K562 (cell line): Measurements from ENCODE around the gene PRDM16.

ENCODE experiments used
- CTCF ChIP-seq, 3 experiments: IDR thresholded peaks in 2 of 3; conservative IDR thresholded peaks in 1 of 3; 2 replicates each; pipeline ENCODE4 v1.5.1; 2011 to 2012; ENCODE audit warnings: low read length in 3 of 3, mild to moderate bottlenecking in 3 of 3, control low read depth in 2 of 3, improper control_type of control experiment in 1 of 3, inconsistent platforms in 1 of 3, low read depth in 1 of 3, mixed read lengths in 1 of 3, moderate library complexity in 1 of 3; ENCODE audit not compliant: insufficient read depth in 2 of 3
- DMBX1 ChIP-seq: fragments of 250-450 bp; sonication (Bioruptor Pico); IDR thresholded peaks from 2 replicates; pipeline ENCODE4 v1.8.0; 2022; ENCODE audit warnings: inconsistent platforms, mild to moderate bottlenecking, moderate library complexity, borderline replicate concordance
- ESRRA ChIP-seq: fragments of 450-650 bp; IDR thresholded peaks from 2 replicates; pipeline ENCODE4 v1.6.1; 2014; ENCODE audit warnings: low read depth, mild to moderate bottlenecking, moderate library complexity, borderline replicate concordance
- FOS ChIP-seq: IDR thresholded peaks from 3 replicates; pipeline ENCODE4 v1.6.1; 2011; ENCODE audit not compliant: insufficient read length; ENCODE audit errors: extremely low read depth
- FOXK1 ChIP-seq: sonication (generic); formaldehyde crosslinking; IDR thresholded peaks from 2 replicates; pipeline ENCODE4 v1.8.0; 2022; ENCODE audit warnings: missing genetic modification reagents, mild to moderate bottlenecking, borderline replicate concordance
- JUND ChIP-seq, 2 experiments: IDR thresholded peaks; 2 replicates in 1 of 2; 3 replicates in 1 of 2; pipeline ENCODE4 v1.6.1; 2011; ENCODE audit warnings: borderline replicate concordance in 2 of 2, low read depth in 2 of 2, low read length in 2 of 2, improper control_type of control experiment in 1 of 2, missing biosample characterization in 1 of 2, missing genetic modification characterization in 1 of 2, missing genetic modification reagents in 1 of 2
- POLR2A ChIP-seq: fragments of 450-650 bp; conservative IDR thresholded peaks from 2 replicates; pipeline ENCODE4 v1.6.1; 2016
- SETDB1 ChIP-seq: IDR thresholded peaks from one replicate; pipeline ENCODE4 v1.6.1; 2012; ENCODE audit warnings: low read length, control low read depth, inconsistent platforms
- ZFX ChIP-seq: sonication (generic); formaldehyde crosslinking; IDR thresholded peaks from 2 replicates; pipeline ENCODE4 v1.8.0; 2022; ENCODE audit warnings: mild to moderate bottlenecking, missing genetic modification reagents, moderate library complexity

DNA sequence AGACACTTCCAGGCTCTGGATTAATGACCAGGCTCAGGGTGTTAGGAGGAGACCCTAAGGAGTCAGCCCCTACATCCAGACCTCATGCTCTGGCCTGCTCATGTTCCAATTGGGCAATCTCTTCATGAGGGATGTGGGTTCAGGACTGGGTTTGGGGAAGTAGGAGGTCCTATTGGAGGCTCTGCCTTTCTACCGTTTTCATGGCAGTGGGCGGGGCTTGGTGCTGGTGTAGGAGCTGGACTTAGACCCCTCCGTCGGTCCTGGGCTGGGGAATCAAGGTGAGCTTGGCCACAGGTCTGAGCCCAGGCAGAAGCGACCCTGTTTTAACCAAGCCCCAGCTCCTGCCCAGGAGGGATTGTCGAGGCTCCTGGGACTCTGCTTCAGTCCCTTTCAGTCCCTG is 123.4 kb downstream of the PRDM16 start:
- no peak for TF ChIP-seq FOS
- TF ChIP-seq ESRRA, result no peak
- no peak for TF ChIP-seq SETDB1
- TF ChIP-seq POLR2A, result no peak
- no peak for TF ChIP-seq JUND (IDR thresholded peaks at IDR 0.05; ENCODE audit: borderline replicate concordance, low read depth, low read length)
- no peak for TF ChIP-seq JUND (tag; IDR thresholded peaks at IDR 0.05; ENCODE audit: borderline replicate concordance, low read depth, low read length)
- no peak for TF ChIP-seq DMBX1
- no peak for TF ChIP-seq CTCF (IDR thresholded peaks at IDR 0.05 in 2 of 3, conservative IDR thresholded peaks at IDR 0.05 in 1 of 3; ENCODE audit: insufficient read depth in 2 of 3, low read depth in 1 of 3, low read length in 3 of 3)
- TF ChIP-seq FOXK1 (CRISPR knock-in tag), result no peak
- TF ChIP-seq ZFX, result no peak
